ENCODE data around the gene DR1.

DR1 gene

GRCh38 chr1:93313026-93313425, 32.7 kb upstream of the DR1 start:
- in situ Hi-C loops (cut with MboI; ENCODE audit: low sequenced_read_pairs, unreplicated experiment), result loop anchor here (25.0 kb wide), 1 partner anchor 524 kb away; no protein-coding TSS in a partner anchor
- no peak for TF ChIP-seq CTCF (IDR thresholded peaks at IDR 0.05; ENCODE audit: borderline replicate concordance, control extremely low read depth, extremely low read depth, insufficient read depth, missing control alignments)
- DNase-seq (ENCODE audit: low spot score), result no peak

GRCh38 chr1:93317207-93317606, 28.5 kb upstream of the DR1 start:
- no peak for DNase-seq (ENCODE audit: low spot score)
- in situ Hi-C loops (cut with MboI; ENCODE audit: low sequenced_read_pairs, unreplicated experiment), result loop anchor here (25.0 kb wide), 1 partner anchor 520 kb away; no protein-coding TSS in a partner anchor
- no peak for TF ChIP-seq CTCF (IDR thresholded peaks at IDR 0.05; ENCODE audit: borderline replicate concordance, control extremely low read depth, extremely low read depth, insufficient read depth, missing control alignments)

- TF ChIP-seq CTCF (IDR thresholded peaks at IDR 0.05; ENCODE audit: borderline replicate concordance, control extremely low read depth, extremely low read depth, insufficient read depth, missing control alignments), result no peak
- in situ Hi-C loops (cut with MboI; ENCODE audit: low sequenced_read_pairs, unreplicated experiment), result loop anchor here (25.0 kb wide), 1 partner anchor 519 kb away; no protein-coding TSS in a partner anchor
Measured at GRCh38 chr1:93317943-93318342, 27.8 kb upstream of the DR1 start.

GRCh38 chr1:93321720-93322119, 24.0 kb upstream of the DR1 start:
- TF ChIP-seq CTCF (IDR thresholded peaks at IDR 0.05; ENCODE audit: borderline replicate concordance, control extremely low read depth, extremely low read depth, insufficient read depth, missing control alignments), result no peak
- in situ Hi-C loops (cut with MboI; ENCODE audit: low sequenced_read_pairs, unreplicated experiment), result loop anchor here (25.0 kb wide), 1 partner anchor 516 kb away; no protein-coding TSS in a partner anchor
- DNase-seq (ENCODE audit: low spot score), result no peak

More at GRCh38 chr1:93317943-93318342, 27.8 kb upstream of the DR1 start:
- DNase-seq (ENCODE audit: low spot score), result no peak

GRCh38 chr1:93322349-93322748, 23.4 kb upstream of the DR1 start:
- in situ Hi-C loops (cut with MboI; ENCODE audit: low sequenced_read_pairs, unreplicated experiment), result loop anchor here (25.0 kb wide), 1 partner anchor 515 kb away; no protein-coding TSS in a partner anchor
- DNase-seq (ENCODE audit: low spot score), result no peak
- TF ChIP-seq CTCF (IDR thresholded peaks at IDR 0.05; ENCODE audit: borderline replicate concordance, control extremely low read depth, extremely low read depth, insufficient read depth, missing control alignments), result no peak

- DNase-seq (ENCODE audit: low spot score), result no peak
- in situ Hi-C loops (cut with MboI; ENCODE audit: low sequenced_read_pairs, unreplicated experiment), result loop anchor here (25.0 kb wide), 1 partner anchor 514 kb away; no protein-coding TSS in a partner anchor
- TF ChIP-seq CTCF (IDR thresholded peaks at IDR 0.05; ENCODE audit: borderline replicate concordance, control extremely low read depth, extremely low read depth, insufficient read depth, missing control alignments), result no peak
Measured at GRCh38 chr1:93323185-93323820, 22.4 kb upstream of the DR1 start.
